B cell (primary cell): Measurements from ENCODE around the gene WARS2. TPM values are rescaled to one million over a fixed set of nuclear protein-coding genes. Genes with fewer than 3 reads are reported as not detected.

ENCODE experiments used
- ATAC-seq: fragments of 200-7000 bp; cut with Tn5 transposase; one replicate; pipeline ENCODE4 v1.10.0; 2021; ENCODE audit warnings: low read depth, mild to moderate bottlenecking, moderate number of reproducible peaks, moderate library complexity
- CTCF ChIA-PET: fragments of 350-600 bp; sonication (Branson Sonifier 250); formaldehyde crosslinking; loops from one replicate; lab custom pipeline; 2021; ENCODE audit warnings: antibody characterized with exemption, inconsistent platforms; lab: Charles Lee
- POLR2A ChIA-PET: fragments of 350-600 bp; sonication (Branson Sonifier 250); formaldehyde crosslinking; loops from one replicate; lab custom pipeline; 2021; ENCODE audit warnings: antibody characterized with exemption; lab: Charles Lee
- DNase-seq: peaks from one replicate; pipeline ENCODE4 v3.0.0; 2013
- H2AFZ ChIP-seq: 2 replicates; pipeline ENCODE4 v1.6.1; 2012; ENCODE audit warnings: mild to moderate bottlenecking, low read depth, low read length; ENCODE audit not compliant: insufficient read depth, poor library complexity, severe bottlenecking
- H3K27ac ChIP-seq, 2 donors: 1 replicate in 1 of 2; 2 replicates in 1 of 2; pipeline ENCODE4 v1.5.1; 2012 to 2013; ENCODE audit warnings: low read length in 2 of 2, mild to moderate bottlenecking in 2 of 2, moderate library complexity in 1 of 2
- H3K27me3 ChIP-seq, 4 experiments: fragments of 200-600 bp in 1 of 4; sonication (generic) in 1 of 4; replicated peaks in 1 of 4; 1 replicate in 2 of 4; 2 replicates in 2 of 4; pipeline versions ENCODE4 v1.6.1 to v1.7.0; 2013 to 2016; ENCODE audit warnings: low read length in 3 of 4, mild to moderate bottlenecking in 2 of 4, mixed read lengths in 1 of 4, moderate library complexity in 1 of 4; ENCODE audit not compliant: insufficient read depth in 4 of 4, control insufficient read depth in 3 of 4; ENCODE audit errors: control extremely low read depth in 1 of 4
- H3K36me3 ChIP-seq, 2 experiments: replicated peaks in 1 of 2; 1 replicate in 1 of 2; 2 replicates in 1 of 2; pipeline versions ENCODE4 v1.6.1 to v1.7.1; 2013; ENCODE audit warnings: low read length in 1 of 2; ENCODE audit not compliant: insufficient read depth in 2 of 2, control insufficient read depth in 1 of 2; ENCODE audit errors: control extremely low read depth in 1 of 2, extremely low read depth in 1 of 2
- H3K4me1 ChIP-seq, 2 donors: fragments of 200-600 bp in 1 of 2; sonication (generic) in 1 of 2; 1 replicate in 1 of 2; 2 replicates in 1 of 2; pipeline versions ENCODE4 v1.5.1 to v1.6.1; 2013 to 2017; ENCODE audit warnings: low read length in 2 of 2; ENCODE audit not compliant: control insufficient read depth in 2 of 2, insufficient read depth in 2 of 2
- H3K4me2 ChIP-seq: replicated peaks from 2 replicates; pipeline ENCODE3; 2012; ENCODE audit warnings: mild to moderate bottlenecking, low read depth, low read length; ENCODE audit not compliant: poor library complexity, severe bottlenecking
- H3K4me3 ChIP-seq, 5 experiments: fragments of 200-600 bp in 1 of 5; sonication (generic) in 1 of 5; 1 replicate in 3 of 5; 2 replicates in 2 of 5; pipeline versions ENCODE4 v1.5.1 to v1.7.0; 2011 to 2016; ENCODE audit warnings: low read length in 4 of 5, mild to moderate bottlenecking in 4 of 5, low read depth in 2 of 5, control low read depth in 1 of 5, moderate library complexity in 1 of 5; ENCODE audit not compliant: insufficient read depth in 1 of 5; ENCODE audit errors: control extremely low read depth in 1 of 5, extremely low read depth in 1 of 5
- H3K79me2 ChIP-seq: fragments of 200-600 bp; sonication (generic); one replicate; pipeline ENCODE4 v1.6.0; 2016; ENCODE audit warnings: low read length; ENCODE audit not compliant: control insufficient read depth, insufficient read depth
- H3K9ac ChIP-seq: fragments of 200-600 bp; sonication (generic); 2 replicates; pipeline ENCODE4 v1.6.1; 2017; ENCODE audit warnings: mild to moderate bottlenecking, low read length, moderate library complexity
- H3K9me3 ChIP-seq, 3 donors: one replicate each; pipeline versions ENCODE4 v1.6.1 to v1.7.1; 2013; ENCODE audit warnings: low read length in 2 of 3; ENCODE audit not compliant: control insufficient read depth in 2 of 3, insufficient read depth in 1 of 3; ENCODE audit errors: control extremely low read depth in 1 of 3
- H4K20me1 ChIP-seq: 2 replicates; pipeline ENCODE4 v1.6.0; 2012; ENCODE audit warnings: mild to moderate bottlenecking, low read length; ENCODE audit not compliant: insufficient read depth, control insufficient read depth, poor library complexity, severe bottlenecking
- H3K27ac Mint-ChIP-seq: one replicate; pipeline ENCODE4 v1.8.0; 2021; ENCODE audit warnings: mixed read lengths
- H3K27me3 Mint-ChIP-seq: one replicate; pipeline ENCODE4 v1.8.0; 2021; ENCODE audit warnings: mixed read lengths
- H3K4me1 Mint-ChIP-seq: one replicate; pipeline ENCODE4 v1.8.0; 2021; ENCODE audit warnings: mixed read lengths
- H3K4me3 Mint-ChIP-seq: one replicate; pipeline ENCODE4 v1.8.0; 2021; ENCODE audit warnings: mixed read lengths
- H3K9me3 Mint-ChIP-seq: one replicate; pipeline ENCODE4 v1.8.0; 2022; ENCODE audit warnings: mixed read lengths; ENCODE audit not compliant: insufficient read depth
- EZH2 ChIP-seq: IDR thresholded peaks from 2 replicates; pipeline ENCODE4 v1.6.1; 2012; ENCODE audit warnings: borderline replicate concordance, low read depth, mild to moderate bottlenecking, moderate library complexity, low read length; ENCODE audit not compliant: insufficient read depth, poor library complexity, severe bottlenecking
- WGBS: methylation state at CpG from one replicate; pipeline ENCODE4 v1.1.5; 2013; ENCODE audit warnings: missing lambda C conversion rate; ENCODE audit not compliant: insufficient coverage; 5-methylcytosine and 5-hydroxymethylcytosine counted together
- intact Hi-C: fragments of 100-400 bp; cut with micrococcal nuclease; formaldehyde crosslinking; loops from one replicate; pipeline ENCODE4 v1.10.0; 2022
- polyA plus RNA-seq: library from polyadenylated mRNA; depleted of rRNA; stranded (reverse); fragments of >200 nt; gene quantifications from 2 replicates; pipeline ENCODE4 v1.2.3, GENCODE V29; 2012
- total RNA-seq, 2 donors: library from RNA; stranded (reverse); fragments of 120-200 nt in 1 of 2; gene quantifications; 1 replicate in 1 of 2; 2 replicates in 1 of 2; pipeline versions ENCODE4 v1.2.3 to v1.2.4, GENCODE V29; 2013 to 2022
- TF ChIP-seq, protein P1 (sequence below): fragments of 200-600 bp; IDR thresholded peaks from one replicate; pipeline ENCODE4 v1.8.0; 2022; ENCODE audit warnings: antibody characterized with exemption, mild to moderate bottlenecking

WARS2 gene
- total and polyA plus RNA-seq, 2 donors (not counting 1 experiment from before 2014, with no cell fraction given) = 4.2 to 14.3 TPM

DNA sequence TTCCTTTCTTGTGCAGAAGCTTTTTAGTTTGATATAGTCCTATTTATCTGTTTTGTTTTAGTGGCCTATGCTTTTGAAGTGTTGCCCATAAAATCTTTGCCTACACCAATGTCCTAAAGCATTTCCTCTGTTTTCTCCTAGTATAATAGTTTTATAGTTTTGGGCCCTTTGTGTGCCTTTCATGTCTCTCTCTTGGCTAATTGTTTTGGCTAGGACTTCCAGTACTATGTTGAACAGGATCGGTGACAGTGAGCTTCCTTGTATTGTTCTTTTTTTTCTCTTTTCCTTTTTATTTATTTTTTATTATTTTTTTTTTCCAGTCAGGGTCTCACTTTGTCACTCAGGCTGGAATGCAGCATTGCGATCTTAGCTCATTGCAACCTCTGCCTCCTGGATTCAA, 47.0 kb upstream of the WARS2 start:
- Histone ChIP-seq H3K27me3 (no peaks in the 10 kb centered on the region), H4K20me1 (no peaks in the 10 kb centered on the region), H2AFZ (no peak overlapping the region), H3K79me2 (no peaks in the 10 kb centered on the region), H3K4me1 (no peaks in the 10 kb centered on the region), H3K9ac (no peak overlapping the region), H3K9me3 (peaks cover 0 to 5% (median 1%) of the 10 kb centered on the region in 3 donors), H3K27ac (no peak overlapping the region), H3K4me3 (no peak overlapping the region), H3K36me3 (peaks cover 0 to 4% of the 10 kb centered on the region in 2 experiments), H3K4me2 (no peak overlapping the region)
- 100% methylated on average over 1 of the region's 2 CpGs for WGBS
- no peak for DNase-seq
- no peaks in the 10 kb centered on the region for H3K27me3 Mint-ChIP-seq
- H3K27ac Mint-ChIP-seq = no peak overlapping the region
- ChIA-PET CTCF (no interaction called here), POLR2A (no interaction called here)
- no peak for TF ChIP-seq EZH2
- TF ChIP-seq, protein P1, sequence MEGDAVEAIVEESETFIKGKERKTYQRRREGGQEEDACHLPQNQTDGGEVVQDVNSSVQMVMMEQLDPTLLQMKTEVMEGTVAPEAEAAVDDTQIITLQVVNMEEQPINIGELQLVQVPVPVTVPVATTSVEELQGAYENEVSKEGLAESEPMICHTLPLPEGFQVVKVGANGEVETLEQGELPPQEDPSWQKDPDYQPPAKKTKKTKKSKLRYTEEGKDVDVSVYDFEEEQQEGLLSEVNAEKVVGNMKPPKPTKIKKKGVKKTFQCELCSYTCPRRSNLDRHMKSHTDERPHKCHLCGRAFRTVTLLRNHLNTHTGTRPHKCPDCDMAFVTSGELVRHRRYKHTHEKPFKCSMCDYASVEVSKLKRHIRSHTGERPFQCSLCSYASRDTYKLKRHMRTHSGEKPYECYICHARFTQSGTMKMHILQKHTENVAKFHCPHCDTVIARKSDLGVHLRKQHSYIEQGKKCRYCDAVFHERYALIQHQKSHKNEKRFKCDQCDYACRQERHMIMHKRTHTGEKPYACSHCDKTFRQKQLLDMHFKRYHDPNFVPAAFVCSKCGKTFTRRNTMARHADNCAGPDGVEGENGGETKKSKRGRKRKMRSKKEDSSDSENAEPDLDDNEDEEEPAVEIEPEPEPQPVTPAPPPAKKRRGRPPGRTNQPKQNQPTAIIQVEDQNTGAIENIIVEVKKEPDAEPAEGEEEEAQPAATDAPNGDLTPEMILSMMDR = no peak
- peaks cover 4% of the 10 kb centered on the region for H3K9me3 Mint-ChIP-seq
- no peaks in the 10 kb centered on the region for H3K4me1 Mint-ChIP-seq
- intact Hi-C loops = no loop called here
- H3K4me3 Mint-ChIP-seq = no peak overlapping the region
- ATAC-seq = no peak

DNA sequence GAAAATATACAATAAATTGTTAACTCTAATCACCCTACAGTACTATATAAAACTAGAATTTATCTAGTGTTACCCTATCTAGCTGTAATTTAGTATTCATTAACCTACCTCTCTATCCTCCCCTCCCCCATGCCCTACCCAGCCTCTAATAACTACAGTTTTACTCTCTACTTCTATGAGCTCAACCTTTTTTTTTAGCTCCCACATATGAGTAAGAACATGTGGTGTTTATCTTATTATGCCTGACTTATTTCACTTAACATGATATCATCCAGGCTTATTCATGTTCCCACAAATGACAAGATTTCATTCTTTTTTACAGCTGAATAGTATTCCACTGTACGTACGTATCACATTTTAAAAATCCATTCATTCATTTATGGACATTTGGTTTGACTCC, 46.0 kb upstream of the WARS2 start:
- H4K20me1 ChIP-seq = no peaks in the 10 kb centered on the region
- Mint-ChIP-seq H3K9me3 (peaks cover 4% of the 10 kb centered on the region), H3K27ac (no peak overlapping the region), H3K27me3 (no peaks in the 10 kb centered on the region), H3K4me1 (no peaks in the 10 kb centered on the region), H3K4me3 (no peak overlapping the region)
- no peaks in the 10 kb centered on the region for H3K27me3 ChIP-seq
- no peak overlapping the region for H3K9ac ChIP-seq
- intact Hi-C loops = no loop called here
- no peaks in the 10 kb centered on the region for H3K4me1 ChIP-seq
- CTCF ChIA-PET = no interaction called here
- TF ChIP-seq, protein P1 = no peak
- TF ChIP-seq EZH2 = no peak
- WGBS = no CpG with 5 or more reads among the region's 2 CpGs
- POLR2A ChIA-PET = no interaction called here
- no peaks in the 10 kb centered on the region for H3K79me2 ChIP-seq
- H3K36me3 ChIP-seq = peaks cover 0 to 4% of the 10 kb centered on the region in 2 experiments
- ATAC-seq = no peak
- H3K4me2 ChIP-seq = no peak overlapping the region
- H3K9me3 ChIP-seq = peaks cover 0 to 5% (median 1%) of the 10 kb centered on the region in 3 donors
- H2AFZ ChIP-seq = no peak overlapping the region
- H3K4me3 ChIP-seq = no peak overlapping the region
- DNase-seq = no peak
- H3K27ac ChIP-seq = no peak overlapping the region
